Psoas muscle (tissue), 8 donors: ENCODE data around the gene CD40. TPM values are rescaled to one million over a fixed set of nuclear protein-coding genes. Genes with fewer than 3 reads are reported as not detected.
A peak's percentile ranks its signal among the peaks of the same experiment; 100 is the strongest.

Source experiments
- ATAC-seq, 4 donors: fragments of 200-7000 bp; cut with Tn5 transposase; one replicate each; pipeline ENCODE4 v1.9.1; 2020; ENCODE audit warnings: moderate library complexity in 3 of 4, mild to moderate bottlenecking in 2 of 4
- DNase-seq, 2 donors: peaks; one replicate each; pipeline ENCODE4 v3.0.0-alpha.2; 2020
- H3K27ac ChIP-seq: fragments of 200-600 bp; one replicate; pipeline ENCODE4 v1.8.0; 2022
- H3K27me3 ChIP-seq, 3 donors: fragments of 200-600 bp in 1 of 3; one replicate each; pipeline versions ENCODE4 v1.6.1 to v1.8.0; 2013 to 2022; ENCODE audit warnings: low read length in 2 of 3, mild to moderate bottlenecking in 2 of 3, moderate library complexity in 1 of 3; ENCODE audit not compliant: insufficient read depth in 3 of 3
- H3K36me3 ChIP-seq, 2 donors: fragments of 200-600 bp in 1 of 2; one replicate each; pipeline versions ENCODE4 v1.6.1 to v1.8.0; 2013 to 2022; ENCODE audit warnings: low read depth in 1 of 2, mild to moderate bottlenecking in 1 of 2, moderate library complexity in 1 of 2; ENCODE audit not compliant: insufficient read depth in 1 of 2
- H3K4me1 ChIP-seq: fragments of 200-600 bp; one replicate; pipeline ENCODE4 v1.8.0; 2022
- H3K4me3 ChIP-seq: fragments of 200-600 bp; one replicate; pipeline ENCODE4 v1.8.0; 2022; ENCODE audit warnings: mild to moderate bottlenecking
- H3K9me3 ChIP-seq: fragments of 200-600 bp; one replicate; pipeline ENCODE4 v1.8.0; 2022
- WGBS, 3 donors: extraction: QIAGEN DNeasy Blood & Tissue Kit; methylation state at CpG; one replicate each; pipeline versions ENCODE4 v1.1.6 to v1.1.7; 2013; 5-methylcytosine and 5-hydroxymethylcytosine counted together
- intact Hi-C, 2 donors: fragments of 100-400 bp; cut with DNase I; formaldehyde crosslinking; loops; one replicate each; pipeline versions ENCODE4 v1.11.0 to v1.14.2; 2022
- polyA plus RNA-seq, 3 donors: library from polyadenylated mRNA; stranded (reverse); fragments of 200-250 nt; gene quantifications; one replicate each; pipeline ENCODE4 v1.2.3, GENCODE V29; 2013
- total RNA-seq, 4 donors: library from RNA; stranded (reverse); fragmentation: NEBNext Ultra II Directional in 2 of 4; extraction: Animal tissue kit (Norgen Biotek cat#: 25700) in 2 of 4; gene quantifications; one replicate each; pipeline versions ENCODE4 v1.2.1 to v1.2.4, GENCODE V29; 2021 to 2023
- TF ChIP-seq, protein P1 (sequence below): fragments of 200-600 bp; IDR thresholded peaks from one replicate; pipeline ENCODE4 v1.8.0; 2022; ENCODE audit warnings: antibody characterized with exemption
- donor health status: healthy with polysubstance abuse.
- donor health status: DM: no; HTN: no; CAD: no; lungs with moderate emphysema.
- donor health status: Bipolar disorder and iron deficiency.
- donor health status: healthy.
- donor health status: DM: yes; HTN: yes; CAD: no.
- donor health status: DM: no; HTN: no; CAD: no.
- donor health status: DM: no; HTN: no; CAD: no.
- donor health status: DM: yes; HTN: yes; CAD: no.

The CD40 gene
- total and polyA plus RNA-seq, 7 donors = 5.0 to 13.8 (median 7.7) TPM

DNA sequence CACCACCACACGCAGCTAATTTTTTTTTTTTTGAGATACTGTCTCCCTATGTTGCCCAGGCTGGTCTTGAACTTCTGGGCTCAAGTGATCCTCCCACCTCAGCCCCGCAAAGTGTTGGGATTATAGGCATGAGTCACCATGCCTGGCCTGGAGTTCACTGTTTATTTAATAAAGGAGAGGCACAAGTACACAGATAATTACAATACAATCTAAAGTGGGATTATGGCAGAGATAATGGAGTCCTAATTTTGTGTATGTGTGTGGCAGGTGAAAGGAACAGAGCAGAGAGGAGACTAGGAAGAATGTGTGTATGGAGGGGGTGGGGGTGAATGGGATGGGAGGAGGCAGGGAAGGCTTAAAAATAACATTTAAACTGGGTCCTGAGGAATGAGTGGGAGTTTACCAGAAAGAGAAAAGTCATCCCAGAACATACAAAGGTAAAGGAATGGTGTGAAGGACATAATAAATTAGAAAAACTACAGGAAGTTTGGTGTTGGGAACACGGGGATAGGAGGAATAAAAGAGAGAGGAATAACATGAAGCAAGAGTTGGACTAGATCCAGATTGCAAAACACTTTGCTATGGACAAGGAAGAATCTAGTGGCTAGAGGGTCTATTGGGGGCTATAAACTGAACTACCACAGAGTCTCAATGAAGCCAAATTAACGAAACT lies 32.8 kb upstream of the CD40 start:
- no peak overlapping the region for H3K4me3 ChIP-seq
- ATAC-seq (no peak), DNase-seq (no peak)
- intact Hi-C loops = loop anchor here in 1 of 2 donors (10.0 kb wide), 1 partner anchor 291 kb away; the partner anchor contains the start of genes DNTTIP1 and WFDC3
- no peaks in the 10 kb centered on the region for H3K27me3 ChIP-seq
- H3K27ac ChIP-seq = no peak overlapping the region
- TF ChIP-seq, protein P1, sequence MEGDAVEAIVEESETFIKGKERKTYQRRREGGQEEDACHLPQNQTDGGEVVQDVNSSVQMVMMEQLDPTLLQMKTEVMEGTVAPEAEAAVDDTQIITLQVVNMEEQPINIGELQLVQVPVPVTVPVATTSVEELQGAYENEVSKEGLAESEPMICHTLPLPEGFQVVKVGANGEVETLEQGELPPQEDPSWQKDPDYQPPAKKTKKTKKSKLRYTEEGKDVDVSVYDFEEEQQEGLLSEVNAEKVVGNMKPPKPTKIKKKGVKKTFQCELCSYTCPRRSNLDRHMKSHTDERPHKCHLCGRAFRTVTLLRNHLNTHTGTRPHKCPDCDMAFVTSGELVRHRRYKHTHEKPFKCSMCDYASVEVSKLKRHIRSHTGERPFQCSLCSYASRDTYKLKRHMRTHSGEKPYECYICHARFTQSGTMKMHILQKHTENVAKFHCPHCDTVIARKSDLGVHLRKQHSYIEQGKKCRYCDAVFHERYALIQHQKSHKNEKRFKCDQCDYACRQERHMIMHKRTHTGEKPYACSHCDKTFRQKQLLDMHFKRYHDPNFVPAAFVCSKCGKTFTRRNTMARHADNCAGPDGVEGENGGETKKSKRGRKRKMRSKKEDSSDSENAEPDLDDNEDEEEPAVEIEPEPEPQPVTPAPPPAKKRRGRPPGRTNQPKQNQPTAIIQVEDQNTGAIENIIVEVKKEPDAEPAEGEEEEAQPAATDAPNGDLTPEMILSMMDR = no peak
- H3K9me3 ChIP-seq = no peaks in the 10 kb centered on the region
- WGBS, 3 donors = 45 to 55% (median 52%) methylated on average over 4 of the region's 4 CpGs
- H3K4me1 ChIP-seq = peaks cover 90% of the 10 kb centered on the region
- H3K36me3 ChIP-seq = no peaks in the 10 kb centered on the region

DNA sequence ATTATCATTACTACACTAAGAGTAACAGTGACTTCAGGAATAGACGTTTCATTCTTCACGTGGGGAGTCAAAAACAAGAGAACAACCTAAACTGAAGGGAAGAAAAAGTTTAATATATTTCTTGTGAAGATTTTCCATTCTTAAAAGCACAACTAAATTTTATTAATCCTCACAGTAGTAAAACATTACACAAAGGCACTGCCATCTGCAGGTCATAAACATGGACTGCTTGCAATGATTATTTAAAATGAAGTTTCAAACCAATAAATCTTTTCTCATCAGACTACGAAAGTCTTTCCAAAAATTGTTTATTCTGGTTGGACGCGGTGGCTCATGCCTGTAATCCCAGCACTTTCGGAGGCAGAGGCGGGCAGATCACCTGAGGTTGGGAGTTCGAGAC lies 31.0 kb upstream of the CD40 start:
- Histone ChIP-seq H3K27me3 (no peaks in the 10 kb centered on the region), H3K27ac (peak overlapping the region; percentile 42), H3K4me1 (peaks cover 77% of the 10 kb centered on the region), H3K9me3 (no peaks in the 10 kb centered on the region), H3K4me3 (peak overlapping the region; percentile 92), H3K36me3 (no peaks in the 10 kb centered on the region)
- 43 to 62% (median 44%) methylated on average over 8 of the region's 8 CpGs for WGBS, 3 donors
- DNase-seq (no peak), ATAC-seq (no peak)
- TF ChIP-seq, protein P1 = peak; percentile 40
- intact Hi-C loops = loop anchor here (2.0 to 10.0 kb wide), 2 partner anchors 64 to 292 kb away; partner anchors contain the start of genes DNTTIP1 (in 1 of the 2) and WFDC3 (in 1 of the 2)

- no peaks in the 10 kb centered on the region for H3K9me3 ChIP-seq
- no peak for DNase-seq
- TF ChIP-seq, protein P1 = no peak
- H3K27me3 ChIP-seq = no peaks in the 10 kb centered on the region
- H3K36me3 ChIP-seq = no peaks in the 10 kb centered on the region
- H3K4me1 ChIP-seq = peaks cover 62% of the 10 kb centered on the region
- peak overlapping the region; percentile 92 for H3K4me3 ChIP-seq
- ATAC-seq = no peak
- WGBS, 3 donors = 2 to 5% (median 3%) methylated on average over 22 of the region's 22 CpGs
- intact Hi-C loops = loop anchor here in 1 of 2 donors (2.0 to 10.0 kb wide), 2 partner anchors 66 to 294 kb away; partner anchors contain the start of genes DNTTIP1 and WFDC3
- peak overlapping the region; percentile 100 for H3K27ac ChIP-seq
Observed at GRCh38 chr20:46088409-46089166, 29.5 kb upstream of the CD40 start.

- intact Hi-C loops = loop anchor here in 1 of 2 donors (2.0 to 10.0 kb wide), 2 partner anchors 66 to 294 kb away; partner anchors contain the start of genes DNTTIP1 and WFDC3
- TF ChIP-seq, protein P1 = no peak
- H3K4me3 ChIP-seq = peak overlapping the region; percentile 92
- peak; percentile 34 to 62 (median 54) for ATAC-seq
- 0 to 1% (median 1%) methylated on average over 27 to 31 of the region's 31 CpGs for WGBS, 3 donors
- DNase-seq = no peak
- no peaks in the 10 kb centered on the region for H3K27me3 ChIP-seq
- H3K36me3 ChIP-seq = no peaks in the 10 kb centered on the region
- H3K4me1 ChIP-seq = peaks cover 57% of the 10 kb centered on the region
- no peaks in the 10 kb centered on the region for H3K9me3 ChIP-seq
- peak overlapping the region; percentile 100 for H3K27ac ChIP-seq
Observed at GRCh38 chr20:46089167-46089416, 29.0 kb upstream of the CD40 start.
